Lower leg skin (tissue), 4 donors: ENCODE measurements around the gene PCP2. TPM values are rescaled to one million over a fixed set of nuclear protein-coding genes. Genes with fewer than 3 reads are reported as not detected.
A peak's percentile ranks its signal among the peaks of the same experiment; 100 is the strongest.

Experiments used
- DNase-seq, 2 donors: peaks; one replicate each; pipeline ENCODE4 v3.0.0-alpha.2; 2019; ENCODE audit warnings: low spot score in 2 of 2
- H3K4me3 ChIP-seq: fragments of 200-600 bp; sonication (generic); 2 replicates; pipeline ENCODE4 v1.5.1; 2017; ENCODE audit warnings: mild to moderate bottlenecking, low read depth; ENCODE audit not compliant: poor library complexity, severe bottlenecking
- CTCF ChIP-seq, 3 donors: fragments of 450-650 bp; IDR thresholded peaks; one replicate each; pipeline ENCODE4 v1.5.1; 2016; ENCODE audit warnings: antibody characterized with exemption in 3 of 3, mild to moderate bottlenecking in 3 of 3, moderate library complexity in 2 of 3
- POLR2A ChIP-seq, 2 donors: fragments of 450-650 bp; IDR thresholded peaks; one replicate each; pipeline ENCODE4 v1.6.1; 2016 to 2017; ENCODE audit warnings: antibody characterized with exemption in 2 of 2, mild to moderate bottlenecking in 1 of 2, moderate library complexity in 1 of 2
- WGBS, 2 donors: methylation state at CpG; one replicate each; pipeline ENCODE4 v1.1.5; 2018; 5-methylcytosine and 5-hydroxymethylcytosine counted together
- intact Hi-C: fragments of 100-400 bp; cut with DNase I; formaldehyde crosslinking; loops from one replicate; pipeline ENCODE4 v1.15.0; 2023; ENCODE audit warnings: low total_unique reads
- total RNA-seq, 4 donors: library from RNA; depleted of rRNA; stranded (reverse); fragments of >200 nt; gene quantifications; one replicate each; pipeline ENCODE4 v1.1.0, GENCODE V29; 2016

PCP2 gene
- total RNA-seq, 4 donors from 2014 or later = 1.1 to 6.5 (median 4.2) TPM; not detected in 1

- DNase-seq = no peak
- no peak overlapping the region for H3K4me3 ChIP-seq
- WGBS, 2 donors = 38 to 40% methylated on average over 28 to 30 of the region's 30 CpGs
- no peak for TF ChIP-seq CTCF (IDR thresholded peaks at IDR 0.05)
- no peak for TF ChIP-seq POLR2A (IDR thresholded peaks at IDR 0.05)
- intact Hi-C loops = no loop called here
These were observed 45.6 kb upstream of the PCP2 start for GRCh38 chr19:7678971-7679751.

- TF ChIP-seq CTCF (IDR thresholded peaks at IDR 0.05) (no peak), POLR2A (IDR thresholded peaks at IDR 0.05) (no peak)
- no peak overlapping the region for H3K4me3 ChIP-seq
- intact Hi-C loops = no loop called here
- WGBS, 2 donors = 55 to 56% methylated on average over 12 of the region's 12 CpGs
- DNase-seq = no peak
These were observed 44.3 kb upstream of the PCP2 start for GRCh38 chr19:7677669-7678311.

- peak in 1 of 2 donors; percentile 88 for DNase-seq
- WGBS, 2 donors = 34 to 35% methylated on average over 10 of the region's 10 CpGs
- no peak within 1 kb of the TSS for H3K4me3 ChIP-seq
- intact Hi-C loops = no loop called here
- TF ChIP-seq POLR2A (IDR thresholded peaks at IDR 0.05) = no peak
- TF ChIP-seq CTCF (IDR thresholded peaks at IDR 0.05) = no peak
These were observed 43.3 kb upstream of the PCP2 start, which contains the start of gene MCEMP1 for GRCh38 chr19:7676854-7677253. MCEMP1 (plus strand) TSS chr19:7677090; CDS start chr19:7677121, 31 bp downstream.

- peak in 1 of 2 donors; percentile 38 for DNase-seq
These were observed 42.9 kb upstream of the PCP2 start for GRCh38 chr19:7676376-7676775.

More at GRCh38 chr19:7676376-7676775, 42.9 kb upstream of the PCP2 start:
- 33% methylated on average over 7 of the region's 7 CpGs for WGBS, 2 donors
- intact Hi-C loops = no loop called here
- H3K4me3 ChIP-seq = no peak overlapping the region
- no peak for TF ChIP-seq POLR2A (IDR thresholded peaks at IDR 0.05)
- no peak for TF ChIP-seq CTCF (IDR thresholded peaks at IDR 0.05)
